K562 (cell line): ENCODE results near the gene KRTAP13-4. TPM values are rescaled to one million over a fixed set of nuclear protein-coding genes. Genes with fewer than 3 reads are reported as not detected.

ENCODE experiments used
- ESRRB ChIP-seq: fragments of 250-450 bp; sonication (Bioruptor Pico); IDR thresholded peaks from 2 replicates; pipeline ENCODE4 v1.5.0; 2020; ENCODE audit warnings: mild to moderate bottlenecking, moderate library complexity, borderline replicate concordance
- MEF2D ChIP-seq: conservative IDR thresholded peaks from 2 replicates; pipeline ENCODE4 v1.6.1; 2016; ENCODE audit warnings: low read depth, missing genetic modification characterization, missing compliant biosample characterization
- REST ChIP-seq, 2 experiments: fragments of 450-650 bp; formaldehyde crosslinking in 1 of 2; IDR thresholded peaks; 2 replicates each; pipeline versions ENCODE4 v1.4.0 to v1.6.1; 2014 to 2020; ENCODE audit warnings: mild to moderate bottlenecking in 2 of 2, borderline replicate concordance in 1 of 2, low read depth in 1 of 2
- polyA plus RNA-seq, 8 experiments: library from polyadenylated mRNA; depleted of rRNA in 4 of 8; stranded (reverse) in 5 of 8; unstranded in 3 of 8; fragments of >200 nt; fragmentation: Nextera tagmentation in 2 of 8; fragmentation: Illumina TruSeq in 1 of 8; extraction: Ambion mirVana in 2 of 8; extraction: Trizol in 1 of 8; gene quantifications; 2 replicates each; pipeline versions ENCODE4 v1.2.1 to v1.2.3, GENCODE V29; 2011 to 2014; ENCODE audit warnings: inconsistent platforms in 1 of 8, missing spikeins in 1 of 8
- total RNA-seq, 7 experiments: library from RNA; depleted of rRNA in 6 of 7; stranded (reverse); fragments of >200 nt in 6 of 7; fragmentation: Illumina TruSeq in 2 of 7; extraction: Trizol in 2 of 7; gene quantifications; 2 replicates each; pipeline versions ENCODE4 v1.2.1 to v1.2.3, GENCODE V29; 2011 to 2021; ENCODE audit warnings: low replicate concordance in 1 of 7

Gene KRTAP13-4
- total and polyA plus RNA-seq, 9 of the 15 experiments (the other 6 are each of a cell fraction or from before 2014, with no cell fraction given): not detected

DNA sequence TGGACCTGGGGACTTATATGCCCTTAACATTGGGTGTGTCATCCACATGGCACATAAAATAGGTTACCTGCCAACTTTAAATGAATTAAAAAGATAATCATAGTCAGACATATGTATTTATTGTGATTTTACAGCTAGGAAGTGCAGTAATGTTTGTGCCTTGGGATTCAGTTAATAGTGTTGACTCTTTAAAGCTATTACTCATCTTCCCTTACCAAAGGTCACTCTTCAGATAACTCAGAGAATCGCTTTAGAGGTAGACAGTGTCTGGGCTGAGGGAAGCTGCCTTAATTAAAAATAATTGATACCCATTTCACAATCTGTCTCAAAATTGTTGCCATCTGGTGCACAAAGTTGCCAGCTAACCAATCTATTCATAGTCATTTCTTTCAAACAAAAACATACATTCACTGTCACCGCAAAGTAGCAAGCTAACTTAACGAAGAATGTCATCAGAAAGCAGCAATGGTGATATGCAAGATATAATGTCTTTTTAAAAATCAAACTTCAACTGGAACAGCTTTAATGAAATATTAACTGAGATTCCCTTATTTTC is 7.1 kb downstream of the KRTAP13-4 start (continued):
- TF ChIP-seq REST (IDR thresholded peaks at IDR 0.05; ENCODE audit: borderline replicate concordance): no peak
- no peak for TF ChIP-seq REST (CRISPR knock-in tag; IDR thresholded peaks at IDR 0.05; ENCODE audit: low read depth)
- TF ChIP-seq MEF2D (tag): no peak
- TF ChIP-seq ESRRB: no peak
